GM19035 (cell line): ENCODE results near the gene FUBP3.

ENCODE experiments used
- ATAC-seq: cut with Tn5 transposase; IDR thresholded peaks from one replicate; pipeline ENCODE4 v1.9.1; 2021; ENCODE audit not compliant: unreplicated experiment

Gene FUBP3

GRCh38 chr9:130661451-130662098 lies 82.2 kb downstream of the FUBP3 start:
- ATAC-seq, result no peak

- ATAC-seq, result no peak
These were observed 83.0 kb downstream of the FUBP3 start for GRCh38 chr9:130662099-130662969.

GRCh38 chr9:130662970-130663257 lies 83.5 kb downstream of the FUBP3 start:
- no peak for ATAC-seq

- ATAC-seq, result no peak
These were observed 84.0 kb downstream of the FUBP3 start for GRCh38 chr9:130663258-130663976.

- no peak for ATAC-seq
These were observed 84.5 kb downstream of the FUBP3 start for GRCh38 chr9:130663977-130664250.

- ATAC-seq, result no peak
These were observed 85.1 kb downstream of the FUBP3 start, which contains the start of gene PRDM12 for GRCh38 chr9:130664251-130665028. Gene PRDM12 (plus strand): TSS chr9:130664594. CDS start chr9:130664654, 60 bp downstream.

- no peak for ATAC-seq
These were observed 85.7 kb downstream of the FUBP3 start for GRCh38 chr9:130665029-130665430.

GRCh38 chr9:130665431-130666392 lies 86.3 kb downstream of the FUBP3 start:
- ATAC-seq, result no peak

GRCh38 chr9:130666393-130667119 lies 87.2 kb downstream of the FUBP3 start:
- ATAC-seq, result no peak

- no peak for ATAC-seq
These were observed 87.7 kb downstream of the FUBP3 start for GRCh38 chr9:130667120-130667435.

- no peak for ATAC-seq
These were observed 88.8 kb downstream of the FUBP3 start for GRCh38 chr9:130668196-130668595.

- ATAC-seq, result no peak
These were observed 89.3 kb downstream of the FUBP3 start for GRCh38 chr9:130668659-130669058.

- no peak for ATAC-seq
These were observed 90.6 kb downstream of the FUBP3 start for GRCh38 chr9:130669965-130670364.

- ATAC-seq, result no peak
These were observed 91.3 kb downstream of the FUBP3 start for GRCh38 chr9:130670644-130671043.

GRCh38 chr9:130672466-130672865 lies 93.1 kb downstream of the FUBP3 start:
- ATAC-seq, result no peak

- no peak for ATAC-seq
These were observed 93.7 kb downstream of the FUBP3 start for GRCh38 chr9:130672933-130673615.

- no peak for ATAC-seq
These were observed 96.0 kb downstream of the FUBP3 start for GRCh38 chr9:130675396-130675795.

GRCh38 chr9:130677252-130677651 lies 97.9 kb downstream of the FUBP3 start:
- no peak for ATAC-seq
